ENCODE data around the gene KIZ.
"Not testable (repeated sequence)": the region's sequence is repeated elsewhere in the genome, so short reads cannot be mapped to it uniquely, and the experiment has no call there.

DNA sequence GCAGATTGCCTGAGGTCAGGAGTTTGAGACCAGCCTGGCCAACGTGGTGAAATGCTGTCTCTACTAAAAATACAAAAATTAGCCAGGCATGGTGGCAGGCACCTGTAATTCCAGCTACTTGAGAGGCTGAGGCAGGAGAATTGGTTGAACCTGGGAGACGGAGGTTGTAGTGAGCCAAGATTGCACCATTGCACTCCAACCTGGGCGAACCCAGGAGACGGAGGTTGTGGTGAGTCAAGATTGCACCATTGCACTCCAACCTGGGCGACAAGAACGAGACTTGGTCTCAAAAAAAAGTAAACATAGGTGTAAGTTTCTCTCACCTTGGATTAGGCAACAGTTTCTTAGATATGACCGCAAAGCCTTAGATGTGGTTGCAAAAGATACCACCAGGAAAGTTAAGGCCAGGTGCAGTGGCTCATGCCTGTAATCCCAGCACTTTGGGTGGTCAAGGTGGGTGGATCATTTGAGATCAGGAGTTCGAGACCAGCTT is 121.8 kb downstream of the KIZ start:
- TF ChIP-seq, protein P1, sequence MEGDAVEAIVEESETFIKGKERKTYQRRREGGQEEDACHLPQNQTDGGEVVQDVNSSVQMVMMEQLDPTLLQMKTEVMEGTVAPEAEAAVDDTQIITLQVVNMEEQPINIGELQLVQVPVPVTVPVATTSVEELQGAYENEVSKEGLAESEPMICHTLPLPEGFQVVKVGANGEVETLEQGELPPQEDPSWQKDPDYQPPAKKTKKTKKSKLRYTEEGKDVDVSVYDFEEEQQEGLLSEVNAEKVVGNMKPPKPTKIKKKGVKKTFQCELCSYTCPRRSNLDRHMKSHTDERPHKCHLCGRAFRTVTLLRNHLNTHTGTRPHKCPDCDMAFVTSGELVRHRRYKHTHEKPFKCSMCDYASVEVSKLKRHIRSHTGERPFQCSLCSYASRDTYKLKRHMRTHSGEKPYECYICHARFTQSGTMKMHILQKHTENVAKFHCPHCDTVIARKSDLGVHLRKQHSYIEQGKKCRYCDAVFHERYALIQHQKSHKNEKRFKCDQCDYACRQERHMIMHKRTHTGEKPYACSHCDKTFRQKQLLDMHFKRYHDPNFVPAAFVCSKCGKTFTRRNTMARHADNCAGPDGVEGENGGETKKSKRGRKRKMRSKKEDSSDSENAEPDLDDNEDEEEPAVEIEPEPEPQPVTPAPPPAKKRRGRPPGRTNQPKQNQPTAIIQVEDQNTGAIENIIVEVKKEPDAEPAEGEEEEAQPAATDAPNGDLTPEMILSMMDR (conservative IDR thresholded peaks at IDR 0.05; ENCODE audit: low read depth, low read length), result not testable (repeated sequence)
- not testable (repeated sequence) for TF ChIP-seq EZH2 (IDR thresholded peaks at IDR 0.05; ENCODE audit: borderline replicate concordance, low read depth, low read length, poor library complexity, severe bottlenecking)

Data from A673 (cell line).